ENCODE results near the gene SIX1. TPM values are rescaled to one million over a fixed set of nuclear protein-coding genes. Genes with fewer than 3 reads are reported as not detected.

SIX1 gene
- total RNA-seq, 2 donors from 2014 or later: 0.33 TPM; not detected in 1

- ATAC-seq (no peak), DNase-seq (no peak)
- no peak for TF ChIP-seq CTCF (IDR thresholded peaks at IDR 0.05)
- no peak for TF ChIP-seq POLR2A (IDR thresholded peaks at IDR 0.05)
- WGBS, 2 donors: 9 to 12% methylated on average over 10 to 16 of the region's 16 CpGs
- Histone ChIP-seq H3K36me3 (replicated peaks in 1 of 2; ENCODE audit: insufficient read depth in 1 of 2, low read depth in 2 of 2) (no peaks in the 10 kb centered on the region), H3K4me1 (peaks cover 35% of the 10 kb centered on the region), H3K27me3 (peaks cover 13 to 78% of the 10 kb centered on the region in 2 donors), H3K4me3 (no peak overlapping the region), H3K9me3 (no peaks in the 10 kb centered on the region), H3K27ac (no peak overlapping the region)
- intact Hi-C loops (cut with DNase I): no loop called here
Measured at GRCh38 chr14:60643141-60643462, 6.2 kb downstream of the SIX1 start.

- Histone ChIP-seq H3K27me3 (peaks cover 10 to 77% of the 10 kb centered on the region in 2 donors), H3K4me3 (no peak overlapping the region), H3K4me1 (peaks cover 35% of the 10 kb centered on the region), H3K9me3 (no peaks in the 10 kb centered on the region), H3K27ac (no peak overlapping the region), H3K36me3 (replicated peaks in 1 of 2; ENCODE audit: insufficient read depth in 1 of 2, low read depth in 2 of 2) (no peaks in the 10 kb centered on the region)
- WGBS, 2 donors: 6 to 12% methylated on average over 28 to 66 of the region's 66 CpGs
- DNase-seq (peak in 1 of 4 donors; percentile 36), ATAC-seq (peak; percentile 47)
- intact Hi-C loops (cut with DNase I): no loop called here
- TF ChIP-seq CTCF (IDR thresholded peaks at IDR 0.05): peak in 1 of 7 experiments; percentile 5
- TF ChIP-seq POLR2A (IDR thresholded peaks at IDR 0.05): no peak
Measured at GRCh38 chr14:60642270-60643140, 6.8 kb downstream of the SIX1 start.

- TF ChIP-seq POLR2A (IDR thresholded peaks at IDR 0.05) (no peak), CTCF (IDR thresholded peaks at IDR 0.05) (no peak)
- no peak overlapping the region for H3K4me3 ChIP-seq
- intact Hi-C loops (cut with DNase I): no loop called here
- 12 to 26% methylated on average over 13 to 25 of the region's 25 CpGs for WGBS, 2 donors
- no peaks in the 10 kb centered on the region for H3K36me3 ChIP-seq (replicated peaks in 1 of 2; ENCODE audit: insufficient read depth in 1 of 2, low read depth in 2 of 2)
- no peak overlapping the region for H3K27ac ChIP-seq
- ATAC-seq (no peak), DNase-seq (no peak)
- H3K9me3 ChIP-seq: no peaks in the 10 kb centered on the region
- peaks cover 11 to 77% of the 10 kb centered on the region in 2 donors for H3K27me3 ChIP-seq
- H3K4me1 ChIP-seq: peaks cover 31% of the 10 kb centered on the region
Measured at GRCh38 chr14:60641742-60642269, 7.5 kb downstream of the SIX1 start.

- DNase-seq (no peak), ATAC-seq (no peak)
- TF ChIP-seq CTCF (IDR thresholded peaks at IDR 0.05) (no peak), POLR2A (IDR thresholded peaks at IDR 0.05) (no peak)
- Histone ChIP-seq H3K9me3 (no peaks in the 10 kb centered on the region), H3K4me3 (no peak overlapping the region), H3K4me1 (peaks cover 30% of the 10 kb centered on the region), H3K36me3 (replicated peaks in 1 of 2; ENCODE audit: insufficient read depth in 1 of 2, low read depth in 2 of 2) (no peaks in the 10 kb centered on the region), H3K27ac (no peak overlapping the region), H3K27me3 (peaks cover 11 to 74% of the 10 kb centered on the region in 2 donors)
- intact Hi-C loops (cut with DNase I): no loop called here
- 13 to 19% methylated on average over 23 to 24 of the region's 24 CpGs for WGBS, 2 donors
Measured at GRCh38 chr14:60640859-60641741, 8.2 kb downstream of the SIX1 start.
